Transverse colon (tissue), 4 donors: Measurements from ENCODE around the gene GRIN2A. TPM values are rescaled to one million over a fixed set of nuclear protein-coding genes. Genes with fewer than 3 reads are reported as not detected.

Experiments
- DNase-seq: peaks from one replicate; pipeline ENCODE4 v3.0.0-alpha.2; 2019
- H3K27ac ChIP-seq, 4 donors: fragments of 200-600 bp; sonication (generic); 2 replicates each; pipeline ENCODE4 v1.5.1; 2016 to 2018; ENCODE audit warnings: inconsistent platforms in 4 of 4
- H3K27me3 ChIP-seq: fragments of 200-600 bp; sonication (generic); 2 replicates; pipeline ENCODE4 v1.5.1; 2017; ENCODE audit warnings: inconsistent platforms
- H3K36me3 ChIP-seq, 4 donors: fragments of 200-600 bp; sonication (generic); 2 replicates each; pipeline ENCODE4 v1.5.1; 2017 to 2019; ENCODE audit warnings: inconsistent platforms in 4 of 4
- H3K4me1 ChIP-seq, 4 donors: fragments of 200-600 bp; sonication (generic); 2 replicates each; pipeline ENCODE4 v1.5.1; 2017 to 2020; ENCODE audit warnings: inconsistent platforms in 4 of 4
- H3K4me3 ChIP-seq, 4 donors: fragments of 200-600 bp; sonication (generic); 1 replicate in 1 of 4; 2 replicates in 3 of 4; pipeline versions ENCODE4 v1.5.1 to v1.6.1; 2017 to 2019; ENCODE audit warnings: inconsistent platforms in 4 of 4
- H3K9me3 ChIP-seq, 2 donors: fragments of 200-600 bp; sonication (generic); 2 replicates each; pipeline ENCODE4 v1.5.1; 2017 to 2019; ENCODE audit warnings: inconsistent platforms in 2 of 2
- EP300 ChIP-seq: sonication (generic); formaldehyde crosslinking; IDR thresholded peaks from one replicate; pipeline ENCODE4 v1.6.1; 2017; ENCODE audit warnings: antibody characterized with exemption, low read depth
- POLR2A ChIP-seq: fragments of 450-650 bp; IDR thresholded peaks from one replicate; pipeline ENCODE4 v1.6.1; 2016; ENCODE audit warnings: antibody characterized with exemption, mild to moderate bottlenecking, moderate library complexity
- POLR2AphosphoS5 ChIP-seq, 3 donors: sonication (generic); formaldehyde crosslinking; IDR thresholded peaks; one replicate each; pipeline ENCODE4 v1.6.1; 2016; ENCODE audit warnings: antibody characterized with exemption in 3 of 3
- WGBS, 2 donors: methylation state at CpG; one replicate each; pipeline ENCODE4 v1.1.5; 2018; ENCODE audit warnings: low coverage in 1 of 2; 5-methylcytosine and 5-hydroxymethylcytosine counted together
- in situ Hi-C, 4 donors: fragments of 200-750 bp; cut with MboI; loops; one replicate each; pipeline versions ENCODE4 v1.15.0 to v1.15.1; 2017; ENCODE audit warnings: low sequenced_read_pairs in 3 of 4, low pct_ligation_motif_present in 1 of 4, low pct_unique_long_range_greater_than_20kb in 1 of 4
- intact Hi-C: fragments of 100-400 bp; cut with DNase I; formaldehyde crosslinking; loops from one replicate; pipeline ENCODE4 v1.15.1; 2023; ENCODE audit warnings: low total_unique reads
- total RNA-seq, 4 donors: library from RNA; depleted of rRNA; stranded (reverse); fragments of >200 nt; gene quantifications; one replicate each; pipeline ENCODE4 v1.1.0, GENCODE V29; 2016
- TF ChIP-seq, protein P1 (sequence below), 5 experiments: fragments of 200-600 bp in 3 of 5; fragments of 450-650 bp in 2 of 5; sonication (generic) in 3 of 5; IDR thresholded peaks; 1 replicate in 2 of 5; 2 replicates in 3 of 5; pipeline ENCODE4 v1.5.1; 2016 to 2017; ENCODE audit warnings: antibody characterized with exemption in 5 of 5, inconsistent platforms in 3 of 5, mild to moderate bottlenecking in 2 of 5, moderate library complexity in 1 of 5

The GRIN2A gene
- total RNA-seq, 4 donors from 2014 or later, result 0.14 to 0.37 (median 0.18) TPM

DNA sequence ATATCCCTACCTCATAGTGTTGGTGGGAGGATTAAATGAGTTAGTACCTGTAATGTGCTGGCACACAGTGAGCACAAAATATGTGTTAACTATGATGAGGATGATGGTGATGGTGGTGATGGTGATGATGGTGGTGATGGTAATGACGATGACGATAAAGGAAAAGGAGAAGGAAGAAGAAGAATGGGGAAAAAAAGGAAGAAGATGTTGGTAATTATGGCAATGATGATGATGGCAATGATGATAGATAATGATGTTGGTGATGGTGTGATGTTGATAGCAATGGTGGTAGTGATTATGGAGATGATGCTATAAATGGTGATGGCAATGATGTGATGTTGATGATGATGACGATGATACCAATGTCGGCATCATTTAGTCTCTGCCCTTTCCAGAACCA lies 270.2 kb downstream of the GRIN2A start:
- intact Hi-C loops (no loop called here), in situ Hi-C loops (no loop called here)
- H3K36me3 ChIP-seq, result no peaks in the 10 kb centered on the region
- TF ChIP-seq EP300 (no peak), POLR2A (no peak)
- WGBS, 2 donors, result 88 to 89% methylated on average over 4 of the region's 4 CpGs
- no peaks in the 10 kb centered on the region for H3K4me1 ChIP-seq
- no peak overlapping the region for H3K4me3 ChIP-seq
- no peak overlapping the region for H3K27ac ChIP-seq
- no peak for DNase-seq
- H3K9me3 ChIP-seq, result no peaks in the 10 kb centered on the region
- H3K27me3 ChIP-seq, result no peaks in the 10 kb centered on the region

DNA sequence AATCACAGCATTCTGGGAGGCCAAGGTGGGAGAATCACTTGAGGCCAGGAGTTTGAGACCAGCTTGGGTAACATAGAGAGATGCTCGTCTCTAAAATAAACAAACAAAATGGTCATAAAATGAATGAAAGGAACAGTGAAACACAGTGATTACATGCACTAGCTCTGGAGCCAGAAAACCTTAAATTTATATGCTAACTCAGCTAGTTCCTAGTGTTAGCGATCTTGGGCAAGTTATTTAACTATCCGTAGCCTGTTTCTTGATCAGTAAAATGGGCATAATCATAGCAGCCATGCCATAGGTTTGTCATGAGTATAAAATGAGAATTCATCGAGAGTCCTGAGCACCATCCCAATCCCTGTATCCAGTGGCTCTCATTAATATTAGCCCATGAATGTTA lies 271.0 kb downstream of the GRIN2A start:
- in situ Hi-C loops, result no loop called here
- TF ChIP-seq POLR2AphosphoS5 (IDR thresholded peaks at IDR 0.05), result no peak
- no peak for TF ChIP-seq POLR2A
- TF ChIP-seq, protein P1, sequence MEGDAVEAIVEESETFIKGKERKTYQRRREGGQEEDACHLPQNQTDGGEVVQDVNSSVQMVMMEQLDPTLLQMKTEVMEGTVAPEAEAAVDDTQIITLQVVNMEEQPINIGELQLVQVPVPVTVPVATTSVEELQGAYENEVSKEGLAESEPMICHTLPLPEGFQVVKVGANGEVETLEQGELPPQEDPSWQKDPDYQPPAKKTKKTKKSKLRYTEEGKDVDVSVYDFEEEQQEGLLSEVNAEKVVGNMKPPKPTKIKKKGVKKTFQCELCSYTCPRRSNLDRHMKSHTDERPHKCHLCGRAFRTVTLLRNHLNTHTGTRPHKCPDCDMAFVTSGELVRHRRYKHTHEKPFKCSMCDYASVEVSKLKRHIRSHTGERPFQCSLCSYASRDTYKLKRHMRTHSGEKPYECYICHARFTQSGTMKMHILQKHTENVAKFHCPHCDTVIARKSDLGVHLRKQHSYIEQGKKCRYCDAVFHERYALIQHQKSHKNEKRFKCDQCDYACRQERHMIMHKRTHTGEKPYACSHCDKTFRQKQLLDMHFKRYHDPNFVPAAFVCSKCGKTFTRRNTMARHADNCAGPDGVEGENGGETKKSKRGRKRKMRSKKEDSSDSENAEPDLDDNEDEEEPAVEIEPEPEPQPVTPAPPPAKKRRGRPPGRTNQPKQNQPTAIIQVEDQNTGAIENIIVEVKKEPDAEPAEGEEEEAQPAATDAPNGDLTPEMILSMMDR (IDR thresholded peaks at IDR 0.05), result no peak
- TF ChIP-seq EP300, result no peak
- intact Hi-C loops, result no loop called here
- Histone ChIP-seq H3K27me3 (no peaks in the 10 kb centered on the region), H3K4me3 (no peak overlapping the region), H3K4me1 (no peaks in the 10 kb centered on the region), H3K36me3 (no peaks in the 10 kb centered on the region), H3K9me3 (no peaks in the 10 kb centered on the region), H3K27ac (no peak overlapping the region)
- WGBS, 2 donors, result 55 to 67% methylated on average over 4 of the region's 4 CpGs
- DNase-seq, result no peak

DNA sequence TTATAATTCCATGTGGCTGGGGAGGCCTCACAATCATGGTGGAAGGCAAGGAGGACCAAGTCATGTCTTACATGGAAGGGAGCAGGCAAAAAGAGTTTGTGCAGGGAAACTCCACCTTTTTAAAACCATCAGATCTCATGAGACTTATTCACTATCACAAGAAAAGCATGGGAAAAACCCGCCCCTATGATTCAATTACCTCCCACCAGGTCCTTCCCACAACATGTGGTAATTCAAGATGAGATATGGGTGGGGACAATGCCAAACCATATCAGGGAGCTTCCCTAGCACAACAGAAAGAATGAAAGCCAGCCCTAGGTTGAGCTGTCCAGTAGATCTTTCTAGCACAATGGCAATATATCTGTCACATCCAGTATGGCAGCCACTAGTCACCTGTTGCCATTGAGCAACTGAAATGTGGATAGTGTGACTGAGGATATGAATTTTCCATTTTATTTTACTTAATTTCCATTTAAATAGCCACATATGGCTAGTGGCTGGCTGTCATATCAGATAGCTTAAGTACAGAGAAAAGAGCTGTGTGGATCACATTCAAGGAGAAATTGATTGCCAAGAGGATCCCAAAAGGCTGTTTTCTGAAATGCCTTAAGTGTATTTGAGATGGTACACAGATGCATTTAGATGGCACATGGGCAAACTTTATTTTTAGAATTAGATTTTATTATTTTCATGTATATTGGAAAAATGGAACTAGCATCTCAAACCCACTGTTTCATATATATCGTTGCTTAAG lies 273.0 kb downstream of the GRIN2A start:
- Histone ChIP-seq H3K27me3 (no peaks in the 10 kb centered on the region), H3K27ac (no peak overlapping the region), H3K4me3 (no peak overlapping the region), H3K9me3 (no peaks in the 10 kb centered on the region), H3K36me3 (no peaks in the 10 kb centered on the region), H3K4me1 (no peaks in the 10 kb centered on the region)
- WGBS, 2 donors, result 89 to 100% methylated on average over 2 of the region's 2 CpGs
- in situ Hi-C loops (no loop called here), intact Hi-C loops (no loop called here)
- DNase-seq, result no peak
- no peak for TF ChIP-seq POLR2AphosphoS5 (IDR thresholded peaks at IDR 0.05)
- TF ChIP-seq, protein P1 (IDR thresholded peaks at IDR 0.05), result no peak
- TF ChIP-seq POLR2A, result no peak
- TF ChIP-seq EP300, result no peak

DNA sequence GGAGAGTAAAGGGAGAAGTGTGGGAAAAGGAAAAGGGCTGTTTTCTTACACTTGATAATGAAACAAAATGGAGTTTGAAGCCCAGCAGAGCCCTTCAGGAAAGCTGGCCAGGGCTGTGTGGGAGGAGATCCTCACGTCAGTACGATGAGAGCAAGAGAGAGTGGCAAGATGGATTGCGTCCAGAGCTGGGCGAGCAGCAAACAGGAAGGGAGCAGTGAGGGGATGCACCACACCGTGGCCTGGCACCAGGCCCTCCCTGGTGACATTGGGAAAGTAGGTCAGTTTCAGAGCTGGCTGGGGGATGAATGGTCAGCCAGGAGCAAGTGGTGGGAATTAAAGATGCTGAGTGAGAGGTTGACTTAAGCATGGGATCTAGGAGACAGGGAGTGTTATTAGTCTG lies 273.6 kb downstream of the GRIN2A start:
- H3K36me3 ChIP-seq, result no peaks in the 10 kb centered on the region
- H3K27me3 ChIP-seq, result no peaks in the 10 kb centered on the region
- no peak overlapping the region for H3K27ac ChIP-seq
- DNase-seq, result no peak
- no peaks in the 10 kb centered on the region for H3K9me3 ChIP-seq
- in situ Hi-C loops, result no loop called here
- 61 to 63% methylated on average over 5 of the region's 5 CpGs for WGBS, 2 donors
- no peaks in the 10 kb centered on the region for H3K4me1 ChIP-seq
- H3K4me3 ChIP-seq, result no peak overlapping the region
- intact Hi-C loops, result no loop called here
- TF ChIP-seq, protein P1 (IDR thresholded peaks at IDR 0.05), result no peak
- TF ChIP-seq POLR2A (no peak), EP300 (no peak)

DNA sequence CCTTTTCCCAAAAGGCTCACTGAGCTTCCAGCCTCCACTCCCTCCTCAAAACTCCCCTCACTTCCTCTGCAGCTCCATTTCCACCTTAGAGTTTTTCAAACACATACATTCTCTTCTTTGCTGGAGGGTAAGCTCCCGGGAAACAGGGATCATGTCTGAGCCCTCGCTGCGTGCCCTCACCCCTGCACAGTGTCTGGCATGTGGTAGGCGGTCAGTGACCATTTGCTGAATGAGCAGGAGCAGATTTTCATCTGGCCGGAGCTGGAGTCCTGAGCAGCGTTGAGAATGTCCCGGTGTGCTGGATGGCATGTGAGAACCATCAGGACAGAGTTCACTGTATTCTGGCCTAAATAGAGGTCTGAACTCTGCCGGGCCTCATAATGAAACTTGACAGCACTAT lies 274.5 kb downstream of the GRIN2A start:
- DNase-seq, result no peak
- Histone ChIP-seq H3K4me1 (no peaks in the 10 kb centered on the region), H3K27me3 (no peaks in the 10 kb centered on the region), H3K27ac (no peak overlapping the region), H3K36me3 (no peaks in the 10 kb centered on the region), H3K4me3 (no peak overlapping the region), H3K9me3 (no peaks in the 10 kb centered on the region)
- intact Hi-C loops (no loop called here), in situ Hi-C loops (no loop called here)
- WGBS, 2 donors, result 70% methylated on average over 8 of the region's 8 CpGs; no CpG with 5 or more reads in 1 of the 2 donors
- TF ChIP-seq, protein P1 (IDR thresholded peaks at IDR 0.05), result no peak
- TF ChIP-seq POLR2AphosphoS5 (IDR thresholded peaks at IDR 0.05), result no peak
- no peak for TF ChIP-seq POLR2A
- TF ChIP-seq EP300, result no peak
